C4-2B (cell line): ENCODE results near the gene ZFAND2A.

Experiments used
- CTCF ChIP-seq: fragments of 450-650 bp; conservative IDR thresholded peaks from 2 replicates; pipeline ENCODE4 v1.5.1; 2017; ENCODE audit warnings: mild to moderate bottlenecking
- ZFX ChIP-seq: fragments of 450-650 bp; IDR thresholded peaks from 2 replicates; pipeline ENCODE4 v1.6.1; 2017

- TF ChIP-seq CTCF (no peak), ZFX (peak; percentile 71)
These were observed at the start of gene ZFAND2A for GRCh38 chr7:1159891-1160669.
